D721Med (cell line): ENCODE data around the gene CHN2.

Experiments
- DNase-seq: peaks from one replicate; pipeline ENCODE4 v3.0.0; 2011; ENCODE audit warnings: low spot score; ENCODE audit not compliant: insufficient read length
- FAIRE-seq: peaks from 2 replicates; lab custom pipeline; 2011; peaks lifted over from hg19 to GRCh38; lab: Jason Lieb, UNC
- CTCF ChIP-seq: IDR thresholded peaks from 2 replicates; pipeline ENCODE4 v1.5.1; 2012; ENCODE audit warnings: mild to moderate bottlenecking, control low read depth; ENCODE audit not compliant: insufficient read depth; ENCODE audit errors: missing control alignments

CHN2 gene

DNA sequence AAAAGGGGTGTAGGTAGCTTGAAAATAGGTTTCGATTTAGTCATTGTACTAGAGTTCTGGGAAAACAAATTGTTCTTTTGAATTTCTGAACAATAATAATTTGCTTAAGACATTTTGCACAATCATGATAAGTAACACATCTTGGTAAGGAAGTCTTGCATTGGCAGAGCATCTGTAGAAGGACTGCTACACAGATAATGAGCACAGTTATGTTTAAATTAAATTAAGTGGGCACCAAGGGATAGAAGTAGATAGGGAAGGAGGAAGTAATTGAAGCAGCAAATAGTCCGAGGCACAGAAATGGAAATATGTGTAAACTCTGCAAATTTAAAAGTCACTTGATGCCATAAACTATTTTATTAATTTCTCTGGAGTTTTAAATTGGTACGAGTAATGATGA is 122.4 kb downstream of the CHN2 start:
- DNase-seq (no peak), FAIRE-seq (no peak)
- no peak for TF ChIP-seq CTCF

DNA sequence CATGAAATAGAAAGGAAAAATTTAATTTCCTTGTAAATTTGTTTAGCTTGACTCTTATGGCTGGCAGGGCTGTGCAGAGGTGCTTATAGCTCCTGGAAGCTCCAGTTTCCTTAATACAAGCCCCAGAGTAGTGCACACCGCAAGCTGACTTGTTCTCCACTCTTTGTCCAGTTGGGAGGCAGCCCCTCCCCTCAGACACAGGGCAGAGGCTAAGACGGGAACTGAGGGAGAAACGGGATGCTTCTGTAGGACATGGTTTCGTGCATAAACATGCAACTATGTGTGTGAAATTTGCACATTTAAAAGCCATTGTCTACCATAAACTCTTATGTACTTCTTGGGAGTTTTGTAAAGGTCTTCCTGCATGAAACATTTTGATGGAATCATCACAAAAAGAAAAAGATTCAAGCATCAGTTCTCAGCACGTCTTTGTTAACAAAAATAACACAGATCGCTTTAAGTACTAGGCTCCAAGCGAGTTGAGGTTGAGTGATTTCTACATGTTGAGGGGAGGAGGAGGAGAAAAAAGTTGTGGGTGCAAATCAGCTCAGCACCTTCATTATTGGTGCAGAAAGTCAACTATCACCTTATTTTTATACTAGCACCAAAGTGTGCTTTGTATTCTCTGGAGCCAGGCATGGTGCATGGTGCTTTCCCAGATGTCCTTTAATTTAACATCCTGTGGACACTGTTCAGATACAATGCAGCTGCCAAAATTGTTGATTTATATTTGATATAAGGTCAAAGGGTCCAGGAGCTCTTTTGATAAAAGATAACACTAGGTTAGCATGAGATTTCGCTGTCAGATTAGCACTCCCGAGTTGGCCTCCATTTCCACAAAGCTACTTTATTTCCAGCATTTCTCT is 124.5 kb downstream of the CHN2 start:
- FAIRE-seq (no peak), DNase-seq (no peak)
- no peak for TF ChIP-seq CTCF

DNA sequence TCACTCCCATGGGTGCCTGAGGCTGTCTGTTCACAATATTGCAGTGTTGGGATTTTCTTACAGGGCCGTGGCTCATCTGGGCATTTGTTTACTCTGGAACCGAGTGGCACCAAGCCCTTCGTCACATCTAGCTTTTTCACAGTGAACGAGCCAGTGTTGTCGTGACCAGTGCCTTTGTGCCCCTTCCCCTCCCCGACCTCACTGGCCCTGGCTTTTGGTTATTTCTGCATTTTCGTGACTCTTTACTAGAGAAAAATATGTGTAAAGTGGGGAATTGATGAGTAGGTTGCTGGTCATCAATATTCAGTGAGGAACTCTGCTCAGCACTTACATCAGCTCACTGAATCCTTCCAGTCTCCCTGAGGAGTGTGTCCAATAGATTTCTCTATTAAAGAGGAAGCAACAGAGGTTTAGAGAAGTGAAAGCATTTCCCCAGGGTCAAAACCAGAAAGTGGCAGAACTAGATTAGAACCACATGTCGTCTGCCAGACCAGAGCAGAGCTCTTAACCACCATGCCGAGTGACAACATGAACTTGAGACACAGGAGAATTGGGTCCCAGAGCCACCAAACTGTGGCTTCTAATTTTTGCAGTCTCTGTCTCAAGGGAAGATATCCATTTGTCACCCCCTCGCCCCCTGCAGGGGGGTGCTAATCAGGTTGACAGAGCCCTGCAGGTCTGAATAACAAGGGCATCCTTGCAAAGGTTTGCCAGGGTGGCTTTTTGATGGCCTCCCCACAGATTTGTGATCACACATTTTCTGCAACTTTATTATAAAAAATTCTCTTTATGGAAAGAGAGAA is 125.3 kb downstream of the CHN2 start:
- FAIRE-seq (no peak), DNase-seq (no peak)
- TF ChIP-seq CTCF = no peak

DNA sequence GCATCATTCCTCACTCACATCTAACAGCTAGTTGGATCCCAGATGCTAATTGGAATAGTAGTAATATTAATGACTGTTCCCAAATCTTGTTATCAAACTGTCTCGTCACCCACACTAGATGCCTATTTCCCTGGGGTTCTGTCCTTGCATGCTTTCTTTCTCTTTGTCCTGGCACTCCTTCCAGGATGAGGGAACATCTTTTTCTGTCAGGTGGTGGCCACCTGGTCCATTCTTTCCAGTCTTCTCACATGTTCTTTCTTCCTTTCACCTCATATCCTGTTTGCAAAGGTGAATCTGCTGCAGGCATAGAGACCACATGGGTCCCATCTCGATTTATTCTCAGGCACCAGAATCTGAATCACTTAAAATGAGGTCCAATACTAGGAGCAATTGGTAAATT is 126.0 kb downstream of the CHN2 start:
- no peak for TF ChIP-seq CTCF
- DNase-seq (no peak), FAIRE-seq (no peak)

DNA sequence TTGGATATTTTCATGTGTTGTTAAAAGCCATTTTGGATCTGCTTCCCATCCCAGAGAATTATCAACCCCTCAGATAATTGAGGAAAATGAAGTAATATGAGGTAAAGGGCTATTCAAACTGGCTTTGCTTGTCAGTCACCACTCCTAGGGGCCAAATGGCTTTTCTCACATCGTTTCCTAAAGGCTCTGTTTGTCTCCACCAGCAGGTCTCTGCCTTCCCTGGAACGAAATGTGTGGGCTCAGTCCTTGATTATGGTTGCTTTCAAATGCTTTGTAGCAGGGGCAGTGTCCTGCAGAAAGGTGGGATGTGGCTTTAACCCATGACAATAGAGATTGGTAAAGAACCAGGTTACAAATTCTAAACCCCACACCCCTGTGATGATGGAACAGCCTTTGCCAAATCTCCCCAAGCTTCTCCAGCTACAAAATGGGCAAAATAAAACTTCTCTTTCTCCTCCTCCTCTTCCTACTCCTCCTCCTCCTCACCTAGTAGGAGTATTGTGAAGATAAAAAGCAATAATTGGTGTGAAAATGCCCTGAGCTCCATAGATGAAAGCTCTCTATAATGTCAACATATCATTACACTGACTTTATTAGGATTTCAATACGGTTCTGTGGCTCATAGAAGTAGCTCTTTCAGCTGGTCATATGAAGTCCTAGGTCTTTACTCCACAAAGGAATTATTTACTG is 127.6 kb downstream of the CHN2 start:
- no peak for FAIRE-seq
- no peak for DNase-seq

GRCh38 chr7:29325476-29325875 is 130.9 kb downstream of the CHN2 start:
- no peak for TF ChIP-seq CTCF
- no peak for DNase-seq
- no peak for FAIRE-seq

More for the DNA sequence above, 127.6 kb downstream of the CHN2 start:
- no peak for TF ChIP-seq CTCF
